HEK293 (cell line): ENCODE measurements around the gene SMCP.

Experiments used
- CTCF ChIA-PET: fragments of 350-600 bp; formaldehyde crosslinking; extraction: SDS; loops from one replicate; lab custom pipeline; 2021; ENCODE audit warnings: antibody characterized with exemption; lab: Yijun Ruan, JAX
- POLR2A ChIA-PET: fragments of 300-600 bp; formaldehyde crosslinking; extraction: SDS; loops from one replicate; lab custom pipeline; 2020; ENCODE audit warnings: antibody characterized with exemption, inconsistent platforms; lab: Yijun Ruan, JAX
- H3K27ac ChIP-seq: fragments of 200-500 bp; sonication (Bioruptor generic); 2 replicates; pipeline ENCODE4 v1.5.1; 2014; ENCODE audit warnings: low read depth, low read length, control low read depth, inconsistent platforms; ENCODE audit errors: extremely low read depth
- H3K36me3 ChIP-seq, 2 experiments: fragments of 200-500 bp in 1 of 2; sonication (Bioruptor generic) in 1 of 2; 1 replicate in 1 of 2; 2 replicates in 1 of 2; pipeline ENCODE4 v1.5.1; 2014 to 2017; ENCODE audit warnings: inconsistent platforms in 2 of 2, low read length in 2 of 2; ENCODE audit not compliant: control insufficient read depth in 2 of 2, insufficient read depth in 1 of 2
- H3K4me1 ChIP-seq: fragments of 200-500 bp; sonication (Bioruptor generic); 2 replicates; pipeline ENCODE4 v1.5.1; 2014; ENCODE audit warnings: mild to moderate bottlenecking, low read length, inconsistent platforms; ENCODE audit not compliant: control insufficient read depth, insufficient read depth
- H3K4me3 ChIP-seq: 2 replicates; pipeline ENCODE4 v1.5.1; 2011; ENCODE audit warnings: low read depth, mild to moderate bottlenecking, control low read depth, low read length, moderate library complexity
- H3K9me3 ChIP-seq: fragments of 200-500 bp; sonication (Bioruptor generic); 2 replicates; pipeline ENCODE4 v1.5.1; 2014; ENCODE audit warnings: low read depth, low read length, inconsistent platforms; ENCODE audit not compliant: control insufficient read depth, insufficient read depth
- ATF2 ChIP-seq: fragments of 450-650 bp; formaldehyde crosslinking; IDR thresholded peaks from 2 replicates; pipeline ENCODE4 v1.5.1; 2016; ENCODE audit warnings: missing biosample characterization, missing genetic modification characterization, low read depth
- BCL11B ChIP-seq: fragments of 450-650 bp; formaldehyde crosslinking; IDR thresholded peaks from 2 replicates; pipeline ENCODE4 v1.5.1; 2016; ENCODE audit warnings: low read depth, missing biosample characterization, missing genetic modification characterization
- GFI1B ChIP-seq: fragments of 450-650 bp; formaldehyde crosslinking; IDR thresholded peaks from 2 replicates; pipeline ENCODE4 v1.5.1; 2016; ENCODE audit warnings: missing biosample characterization, missing genetic modification characterization
- ZBTB17 ChIP-seq: fragments of 450-650 bp; formaldehyde crosslinking; IDR thresholded peaks from 2 replicates; pipeline ENCODE4 v1.5.1; 2016; ENCODE audit warnings: missing biosample characterization, missing genetic modification characterization
- ZFP3 ChIP-seq: fragments of 450-650 bp; formaldehyde crosslinking; IDR thresholded peaks from 2 replicates; pipeline ENCODE4 v1.5.1; 2016; ENCODE audit warnings: low read depth, missing biosample characterization, missing genetic modification characterization
- ZNF157 ChIP-seq: fragments of 450-650 bp; formaldehyde crosslinking; IDR thresholded peaks from 2 replicates; pipeline ENCODE4 v1.5.1; 2016; ENCODE audit warnings: missing biosample characterization, missing genetic modification characterization
- ZNF184 ChIP-seq: fragments of 450-650 bp; IDR thresholded peaks from 2 replicates; pipeline ENCODE4 v1.5.1; 2018; ENCODE audit warnings: missing biosample characterization, mild to moderate bottlenecking, missing genetic modification characterization
- ZNF221 ChIP-seq: fragments of 450-650 bp; formaldehyde crosslinking; IDR thresholded peaks from 2 replicates; pipeline ENCODE4 v1.5.1; 2017; ENCODE audit warnings: missing biosample characterization, missing genetic modification characterization, borderline replicate concordance
- ZNF335 ChIP-seq: fragments of 450-650 bp; formaldehyde crosslinking; conservative IDR thresholded peaks from 2 replicates; pipeline ENCODE4 v1.5.1; 2016; ENCODE audit warnings: missing biosample characterization, missing genetic modification characterization
- ZNF341 ChIP-seq: fragments of 450-650 bp; formaldehyde crosslinking; IDR thresholded peaks from 2 replicates; pipeline ENCODE4; 2016; ENCODE audit warnings: low read depth, missing biosample characterization, missing genetic modification characterization
- ZNF350 ChIP-seq: fragments of 450-650 bp; formaldehyde crosslinking; IDR thresholded peaks from 2 replicates; pipeline ENCODE4 v1.5.0; 2017; ENCODE audit warnings: missing biosample characterization, mild to moderate bottlenecking, missing genetic modification characterization
- ZNF433 ChIP-seq: fragments of 450-650 bp; formaldehyde crosslinking; IDR thresholded peaks from 2 replicates; pipeline ENCODE4 v1.5.1; 2016; ENCODE audit warnings: missing biosample characterization, missing genetic modification characterization, low read depth
- ZNF555 ChIP-seq: fragments of 450-650 bp; formaldehyde crosslinking; conservative IDR thresholded peaks from 2 replicates; pipeline ENCODE4 v1.5.1; 2017; ENCODE audit warnings: missing biosample characterization, mild to moderate bottlenecking, missing genetic modification characterization, inconsistent platforms
- ZNF558 ChIP-seq: fragments of 450-650 bp; formaldehyde crosslinking; IDR thresholded peaks from 2 replicates; pipeline ENCODE4 v1.5.1; 2016; ENCODE audit warnings: missing biosample characterization, missing genetic modification characterization
- ZNF596 ChIP-seq: fragments of 450-650 bp; IDR thresholded peaks from 2 replicates; pipeline ENCODE4 v1.5.0; 2018; ENCODE audit warnings: missing biosample characterization, mild to moderate bottlenecking, missing genetic modification characterization, moderate library complexity
- ZNF624 ChIP-seq: fragments of 450-650 bp; formaldehyde crosslinking; IDR thresholded peaks from 2 replicates; pipeline ENCODE4 v1.5.1; 2017; ENCODE audit warnings: missing biosample characterization, missing genetic modification characterization
- ZNF639 ChIP-seq: fragments of 450-650 bp; formaldehyde crosslinking; IDR thresholded peaks from 2 replicates; pipeline ENCODE4 v1.5.1; 2016; ENCODE audit warnings: missing biosample characterization, missing genetic modification characterization
- ZNF692 ChIP-seq: fragments of 450-650 bp; formaldehyde crosslinking; IDR thresholded peaks from 2 replicates; pipeline ENCODE4 v1.5.1; 2016; ENCODE audit warnings: missing biosample characterization, missing genetic modification characterization
- TF ChIP-seq, protein P1 (sequence below): fragments of 450-650 bp; formaldehyde crosslinking; IDR thresholded peaks from 2 replicates; pipeline ENCODE4 v1.5.1; 2016; ENCODE audit warnings: missing biosample characterization, missing genetic modification characterization

SMCP gene

DNA sequence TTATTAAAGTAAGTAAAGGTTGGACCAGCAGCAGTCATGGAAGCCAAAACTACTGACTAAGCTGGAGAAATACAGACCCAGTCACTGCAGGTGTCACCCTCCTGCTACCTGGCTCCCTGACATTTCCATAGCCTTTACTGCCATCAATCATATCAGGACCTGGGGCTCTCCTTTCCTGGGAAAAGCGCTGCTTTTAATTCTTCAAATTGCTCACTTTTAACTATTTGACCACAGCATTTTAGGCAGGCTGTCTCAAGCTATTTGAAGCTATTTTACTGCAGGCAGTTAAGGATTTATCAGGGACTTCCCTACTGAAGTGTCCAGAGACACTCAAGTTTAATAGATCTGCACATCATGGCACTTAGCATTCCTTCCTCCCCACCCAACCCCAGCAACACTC, 34.3 kb downstream of the SMCP start:
- POLR2A ChIA-PET: no interaction called here
- Histone ChIP-seq H3K4me1 (no peaks in the 10 kb centered on the region), H3K36me3 (no peaks in the 10 kb centered on the region), H3K9me3 (no peaks in the 10 kb centered on the region), H3K27ac (no peak overlapping the region)
- CTCF ChIA-PET: interaction anchor here (0.5 to 2.0 kb wide), 3 partner anchors 266 to 341 kb away, joined by 3 to 9 read pairs (median 4); no protein-coding TSS in a partner anchor
- no peak for TF ChIP-seq ZFP3
- no peak for TF ChIP-seq BCL11B (tag by site-specific recombination)
- no peak for TF ChIP-seq ZNF157 (tag by site-specific recombination)
- no peak for TF ChIP-seq ZBTB17
- TF ChIP-seq ZNF639 (tag by site-specific recombination): no peak
- TF ChIP-seq ZNF433 (tag by site-specific recombination): no peak
- no peak for TF ChIP-seq ZNF692 (tag by site-specific recombination)
- no peak for TF ChIP-seq ZNF184 (tag by site-specific recombination)
- TF ChIP-seq ZNF335: no peak
- TF ChIP-seq ZNF558: no peak
- no peak for TF ChIP-seq ZNF221 (tag by site-specific recombination)
- TF ChIP-seq ZNF341 (tag by site-specific recombination): no peak
- TF ChIP-seq, all 188 proteins: peak for 0
- no peak overlapping the region for H3K4me3 ChIP-seq

GRCh38 chr1:152912900-152913299, 34.8 kb downstream of the SMCP start:
- no peak for TF ChIP-seq ZNF555
- TF ChIP-seq, protein P1, sequence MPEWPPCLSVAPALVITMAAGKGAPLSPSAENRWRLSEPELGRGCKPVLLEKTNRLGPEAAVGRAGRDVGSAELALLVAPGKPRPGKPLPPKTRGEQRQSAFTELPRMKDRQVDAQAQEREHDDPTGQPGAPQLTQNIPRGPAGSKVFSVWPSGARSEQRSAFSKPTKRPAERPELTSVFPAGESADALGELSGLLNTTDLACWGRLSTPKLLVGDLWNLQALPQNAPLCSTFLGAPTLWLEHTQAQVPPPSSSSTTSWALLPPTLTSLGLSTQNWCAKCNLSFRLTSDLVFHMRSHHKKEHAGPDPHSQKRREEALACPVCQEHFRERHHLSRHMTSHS (tag by site-specific recombination): no peak
- TF ChIP-seq GFI1B (tag by site-specific recombination): no peak
- no peak for TF ChIP-seq ZNF624 (tag by site-specific recombination)
- no peak for TF ChIP-seq ZNF350 (tag by site-specific recombination)
- TF ChIP-seq ZNF596 (tag by site-specific recombination): no peak
- no peak for TF ChIP-seq ZNF558
- no peak for TF ChIP-seq ATF2 (tag by site-specific recombination)
- CTCF ChIA-PET: interaction anchor here (0.5 to 2.0 kb wide), 3 partner anchors 267 to 342 kb away, joined by 3 to 9 read pairs (median 4); no protein-coding TSS in a partner anchor

More at GRCh38 chr1:152912900-152913299, 34.8 kb downstream of the SMCP start:
- H3K27ac ChIP-seq: no peak overlapping the region
- POLR2A ChIA-PET: no interaction called here
- H3K36me3 ChIP-seq: no peaks in the 10 kb centered on the region
- no peaks in the 10 kb centered on the region for H3K9me3 ChIP-seq
- H3K4me1 ChIP-seq: no peaks in the 10 kb centered on the region
- H3K4me3 ChIP-seq: no peak overlapping the region
